ENCODE measurements around the gene DLG2.

Gene DLG2

GRCh38 chr11:83521647-83522596, 2105.2 kb downstream of the DLG2 start:
- no peak overlapping the region for H3K4me3 ChIP-seq (replicated peaks in 1 of 2; ENCODE audit: low read depth in 2 of 2, low read length in 2 of 2)
- no peak for TF ChIP-seq CTCF (IDR thresholded peaks at IDR 0.05; ENCODE audit: low read depth, low read length)
- peak; percentile 4 to 12 for DNase-seq (ENCODE audit: low read depth in 2 of 2)

DNA sequence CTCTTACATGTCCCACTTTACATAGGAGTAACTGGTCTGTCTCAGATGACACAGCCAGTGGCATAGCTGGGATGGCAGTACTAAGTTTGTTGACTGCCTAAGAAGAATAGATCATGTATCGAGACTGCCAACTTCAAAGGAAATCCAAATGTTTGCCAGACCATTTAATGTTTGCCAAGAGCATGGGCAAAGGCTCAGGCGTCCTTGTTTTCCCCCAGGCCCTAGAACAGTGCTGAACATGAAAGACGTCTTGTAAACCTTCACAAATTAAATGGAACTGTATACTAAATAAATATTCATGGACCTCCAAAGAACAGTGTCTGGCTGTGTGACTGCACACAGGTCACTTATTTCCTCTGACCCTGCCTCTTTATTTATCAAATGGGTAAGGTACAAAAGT, 2106.3 kb downstream of the DLG2 start:
- TF ChIP-seq CTCF (IDR thresholded peaks at IDR 0.05; ENCODE audit: low read depth, low read length) = no peak
- no peak overlapping the region for H3K4me3 ChIP-seq (replicated peaks in 1 of 2; ENCODE audit: low read depth in 2 of 2, low read length in 2 of 2)
- no peak for DNase-seq (ENCODE audit: low read depth in 2 of 2)

- DNase-seq (ENCODE audit: low read depth in 2 of 2) = no peak
- H3K4me3 ChIP-seq (replicated peaks in 1 of 2; ENCODE audit: low read depth in 2 of 2, low read length in 2 of 2) = no peak overlapping the region
- no peak for TF ChIP-seq CTCF (IDR thresholded peaks at IDR 0.05; ENCODE audit: low read depth, low read length)
Observed at GRCh38 chr11:83511646-83512045, 2115.5 kb downstream of the DLG2 start.

GRCh38 chr11:83510530-83511460, 2116.3 kb downstream of the DLG2 start:
- H3K4me3 ChIP-seq (replicated peaks in 1 of 2; ENCODE audit: low read depth in 2 of 2, low read length in 2 of 2) = no peak overlapping the region
- DNase-seq (ENCODE audit: low read depth in 2 of 2) = no peak
- no peak for TF ChIP-seq CTCF (IDR thresholded peaks at IDR 0.05; ENCODE audit: low read depth, low read length)

GRCh38 chr11:83508804-83509203, 2118.3 kb downstream of the DLG2 start:
- no peak for DNase-seq (ENCODE audit: low read depth in 2 of 2)
- no peak for TF ChIP-seq CTCF (IDR thresholded peaks at IDR 0.05; ENCODE audit: low read depth, low read length)
- H3K4me3 ChIP-seq (replicated peaks in 1 of 2; ENCODE audit: low read depth in 2 of 2, low read length in 2 of 2) = no peak overlapping the region

GRCh38 chr11:83502041-83502440, 2125.1 kb downstream of the DLG2 start:
- H3K4me3 ChIP-seq (replicated peaks in 1 of 2; ENCODE audit: low read depth in 2 of 2, low read length in 2 of 2) = no peak overlapping the region
- TF ChIP-seq CTCF (IDR thresholded peaks at IDR 0.05; ENCODE audit: low read depth, low read length) = no peak
- DNase-seq (ENCODE audit: low read depth in 2 of 2) = no peak
